ENCODE data around the gene GPR27. TPM values are rescaled to one million over a fixed set of nuclear protein-coding genes. Genes with fewer than 3 reads are reported as not detected.

Gene GPR27
- total RNA-seq (2022; extraction: Qiagen RNA extraction) = 2.2 to 3.3 TPM (median 3.0 TPM) in 5 replicates

DNA sequence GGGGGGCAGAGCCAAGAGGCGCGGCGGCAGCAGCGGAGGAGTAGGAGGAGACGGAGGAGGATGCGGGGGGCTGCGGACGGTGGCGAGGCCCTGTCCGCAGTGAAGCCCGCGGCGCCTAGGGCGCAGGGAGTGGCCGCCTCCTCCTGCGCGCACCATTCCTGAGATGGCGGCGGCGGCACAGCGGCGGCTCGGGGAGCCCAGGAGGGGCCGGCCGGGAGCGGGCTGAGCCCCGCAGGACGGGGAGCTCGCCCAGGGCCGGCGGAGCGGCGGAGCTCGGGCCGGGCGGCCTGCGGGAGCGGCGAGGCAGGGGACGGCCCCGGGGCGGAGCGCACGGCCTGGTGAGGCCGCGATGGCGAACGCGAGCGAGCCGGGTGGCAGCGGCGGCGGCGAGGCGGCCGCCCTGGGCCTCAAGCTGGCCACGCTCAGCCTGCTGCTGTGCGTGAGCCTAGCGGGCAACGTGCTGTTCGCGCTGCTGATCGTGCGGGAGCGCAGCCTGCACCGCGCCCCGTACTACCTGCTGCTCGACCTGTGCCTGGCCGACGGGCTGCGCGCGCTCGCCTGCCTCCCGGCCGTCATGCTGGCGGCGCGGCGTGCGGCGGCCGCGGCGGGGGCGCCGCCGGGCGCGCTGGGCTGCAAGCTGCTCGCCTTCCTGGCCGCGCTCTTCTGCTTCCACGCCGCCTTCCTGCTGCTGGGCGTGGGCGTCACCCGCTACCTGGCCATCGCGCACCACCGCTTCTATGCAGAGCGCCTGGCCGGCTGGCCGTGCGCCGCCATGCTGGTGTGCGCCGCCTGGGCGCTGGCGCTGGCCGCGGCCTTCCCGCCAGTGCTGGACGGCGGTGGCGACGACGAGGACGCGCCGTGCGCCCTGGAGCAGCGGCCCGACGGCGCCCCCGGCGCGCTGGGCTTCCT lies at the start of gene GPR27:
Gene GPR27, plus strand, starts transcription at position 155 of the 909 bp plus-strand sequence. Its CDS starts 195 bp downstream, at position 350.

GRCh38 chr3:71725271-71725991 lies 28.2 kb upstream of the GPR27 start, which contains the start of gene EIF4E3:
Gene EIF4E3 (minus strand): TSS chr3:71725402. CDS start chr3:71725367, 35 bp downstream.

GRCh38 chr3:71784914-71785531 lies 31.4 kb downstream of the GPR27 start, which contains the start of gene PROK2:
Gene PROK2 (minus strand): TSS chr3:71785148. CDS start chr3:71785052, 96 bp downstream.

Other genes starting within 250 kb of the GPR27 start
- gene FOXP1, start 170.1 kb upstream of the GPR27 start, total RNA-seq (2022; extraction: Qiagen RNA extraction) = 6.8 to 9.9 TPM (median 9.2 TPM) in 5 replicates
- gene EIF4E3, start 28.5 kb upstream of the GPR27 start, total RNA-seq (2022; extraction: Qiagen RNA extraction) = 3.3 to 4.6 TPM (median 3.5 TPM) in 5 replicates
- gene PROK2, start 31.3 kb downstream of the GPR27 start, total RNA-seq (2022; extraction: Qiagen RNA extraction) = not detected in 5 replicates

Measured in A549 treated with AZD2906 at 1 μM for 4 hours (cell line).